DOHH2 (cell line): ENCODE data around the gene GLCE.

Experiments
- EZH2phosphoT487 ChIP-seq: fragments of 200-600 bp; sonication (generic); IDR thresholded peaks from 2 replicates; pipeline ENCODE4 v1.6.1; 2017; ENCODE audit warnings: borderline replicate concordance, mild to moderate bottlenecking, antibody characterized with exemption, low read length, moderate library complexity, mixed read lengths
- TF ChIP-seq, protein P1 (sequence below): fragments of 200-600 bp; sonication (generic); IDR thresholded peaks from one replicate; pipeline ENCODE4 v1.5.1; 2014; ENCODE audit warnings: antibody characterized with exemption, mild to moderate bottlenecking, low read depth, low read length; ENCODE audit not compliant: poor library complexity, severe bottlenecking

GRCh38 chr15:69140306-69140705 is 20.1 kb upstream of the GLCE start:
- TF ChIP-seq, protein P1, sequence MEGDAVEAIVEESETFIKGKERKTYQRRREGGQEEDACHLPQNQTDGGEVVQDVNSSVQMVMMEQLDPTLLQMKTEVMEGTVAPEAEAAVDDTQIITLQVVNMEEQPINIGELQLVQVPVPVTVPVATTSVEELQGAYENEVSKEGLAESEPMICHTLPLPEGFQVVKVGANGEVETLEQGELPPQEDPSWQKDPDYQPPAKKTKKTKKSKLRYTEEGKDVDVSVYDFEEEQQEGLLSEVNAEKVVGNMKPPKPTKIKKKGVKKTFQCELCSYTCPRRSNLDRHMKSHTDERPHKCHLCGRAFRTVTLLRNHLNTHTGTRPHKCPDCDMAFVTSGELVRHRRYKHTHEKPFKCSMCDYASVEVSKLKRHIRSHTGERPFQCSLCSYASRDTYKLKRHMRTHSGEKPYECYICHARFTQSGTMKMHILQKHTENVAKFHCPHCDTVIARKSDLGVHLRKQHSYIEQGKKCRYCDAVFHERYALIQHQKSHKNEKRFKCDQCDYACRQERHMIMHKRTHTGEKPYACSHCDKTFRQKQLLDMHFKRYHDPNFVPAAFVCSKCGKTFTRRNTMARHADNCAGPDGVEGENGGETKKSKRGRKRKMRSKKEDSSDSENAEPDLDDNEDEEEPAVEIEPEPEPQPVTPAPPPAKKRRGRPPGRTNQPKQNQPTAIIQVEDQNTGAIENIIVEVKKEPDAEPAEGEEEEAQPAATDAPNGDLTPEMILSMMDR: no peak
- no peak for TF ChIP-seq EZH2phosphoT487
